ENCODE data around the gene GRIK3.
A peak's percentile ranks its signal among the peaks of the same experiment; 100 is the strongest.

GRIK3 gene

DNA sequence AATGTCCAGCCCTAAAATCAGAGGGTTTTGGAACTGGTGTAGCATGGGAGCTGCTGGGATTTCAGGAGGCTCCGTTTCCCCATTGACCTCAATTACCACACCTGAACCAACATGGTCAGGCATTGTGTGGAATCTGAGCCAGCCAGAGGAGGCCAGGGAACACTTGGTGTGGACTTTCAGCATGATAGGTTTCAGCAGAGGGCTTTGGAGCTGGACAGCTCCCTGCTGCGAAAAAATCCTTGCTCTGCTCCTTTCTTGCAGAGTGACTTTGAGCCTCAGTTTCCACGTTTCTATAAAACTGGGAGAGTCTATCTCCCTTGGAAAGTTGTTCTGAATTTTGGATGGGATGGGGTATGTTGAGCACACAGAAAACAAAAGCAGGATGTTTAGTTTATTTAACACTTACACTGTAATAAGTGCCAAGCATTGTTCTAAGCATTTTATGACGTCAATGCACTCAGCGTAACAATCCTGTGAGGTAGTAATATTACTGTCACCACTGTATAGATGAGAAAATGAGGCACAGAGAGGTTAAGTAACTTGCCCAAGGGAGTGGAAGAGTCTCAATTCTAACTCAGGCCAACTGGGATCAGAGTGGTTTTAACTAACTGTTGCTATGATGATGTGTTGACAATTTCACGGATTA, 168.0 kb downstream of the GRIK3 start:
- TF ChIP-seq, protein P1, sequence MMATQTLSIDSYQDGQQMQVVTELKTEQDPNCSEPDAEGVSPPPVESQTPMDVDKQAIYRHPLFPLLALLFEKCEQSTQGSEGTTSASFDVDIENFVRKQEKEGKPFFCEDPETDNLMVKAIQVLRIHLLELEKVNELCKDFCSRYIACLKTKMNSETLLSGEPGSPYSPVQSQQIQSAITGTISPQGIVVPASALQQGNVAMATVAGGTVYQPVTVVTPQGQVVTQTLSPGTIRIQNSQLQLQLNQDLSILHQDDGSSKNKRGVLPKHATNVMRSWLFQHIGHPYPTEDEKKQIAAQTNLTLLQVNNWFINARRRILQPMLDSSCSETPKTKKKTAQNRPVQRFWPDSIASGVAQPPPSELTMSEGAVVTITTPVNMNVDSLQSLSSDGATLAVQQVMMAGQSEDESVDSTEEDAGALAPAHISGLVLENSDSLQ (IDR thresholded peaks at IDR 0.05), result no peak
- TF ChIP-seq HDGF (IDR thresholded peaks at IDR 0.05; ENCODE audit: borderline replicate concordance) (no peak), ZNF384 (IDR thresholded peaks at IDR 0.05) (no peak), SUZ12 (IDR thresholded peaks at IDR 0.05) (no peak), SP1 (IDR thresholded peaks at IDR 0.05) (no peak), BHLHE40 (IDR thresholded peaks at IDR 0.05; ENCODE audit: borderline replicate concordance) (no peak), FOXM1 (IDR thresholded peaks at IDR 0.05; ENCODE audit: borderline replicate concordance) (no peak), LEF1 (IDR thresholded peaks at IDR 0.05; ENCODE audit: borderline replicate concordance) (no peak), CTBP1 (IDR thresholded peaks at IDR 0.05; ENCODE audit: borderline replicate concordance) (no peak), FOXA1 (IDR thresholded peaks at IDR 0.05) (no peak), NFRKB (IDR thresholded peaks at IDR 0.05) (no peak), FOXK2 (IDR thresholded peaks at IDR 0.05) (no peak), L3MBTL2 (conservative IDR thresholded peaks at IDR 0.05) (no peak), ARNT (IDR thresholded peaks at IDR 0.05) (no peak), TARDBP (IDR thresholded peaks at IDR 0.05) (no peak), ELF4 (IDR thresholded peaks at IDR 0.05) (no peak)
- ChIA-PET CTCF (no interaction called here), POLR2A (no interaction called here)
- no peak for DNase-seq (ENCODE audit: extremely low spot score)

- ChIA-PET POLR2A (no interaction called here), CTCF (interaction anchor here (1.6 kb wide), 1 partner anchor 9 kb away, joined by 7 read pairs; no protein-coding TSS in a partner anchor)
- no peak for DNase-seq (ENCODE audit: extremely low spot score)
- TF ChIP-seq ZNF384 (IDR thresholded peaks at IDR 0.05), result no peak
Observed at GRCh38 chr1:36865602-36865900, 168.8 kb downstream of the GRIK3 start.

- no peak for DNase-seq (ENCODE audit: extremely low spot score)
- POLR2A ChIA-PET, result no interaction called here
Observed at GRCh38 chr1:36864823-36865601, 169.3 kb downstream of the GRIK3 start.

GRCh38 chr1:36864182-36864822, 170.0 kb downstream of the GRIK3 start:
- TF ChIP-seq ZNF384 (IDR thresholded peaks at IDR 0.05) (no peak), TARDBP (IDR thresholded peaks at IDR 0.05) (no peak), CTBP1 (IDR thresholded peaks at IDR 0.05; ENCODE audit: borderline replicate concordance) (no peak), FOXM1 (IDR thresholded peaks at IDR 0.05; ENCODE audit: borderline replicate concordance) (no peak), L3MBTL2 (conservative IDR thresholded peaks at IDR 0.05) (no peak), FOXK2 (IDR thresholded peaks at IDR 0.05) (no peak), HDGF (IDR thresholded peaks at IDR 0.05; ENCODE audit: borderline replicate concordance) (no peak), NFRKB (IDR thresholded peaks at IDR 0.05) (no peak), FOXA1 (IDR thresholded peaks at IDR 0.05) (no peak), LEF1 (IDR thresholded peaks at IDR 0.05; ENCODE audit: borderline replicate concordance) (no peak), BHLHE40 (IDR thresholded peaks at IDR 0.05; ENCODE audit: borderline replicate concordance) (no peak), ELF4 (IDR thresholded peaks at IDR 0.05) (no peak), SUZ12 (IDR thresholded peaks at IDR 0.05) (no peak), ARNT (IDR thresholded peaks at IDR 0.05) (no peak), SP1 (IDR thresholded peaks at IDR 0.05) (no peak)
- TF ChIP-seq, protein P1 (IDR thresholded peaks at IDR 0.05), result no peak
- ChIA-PET POLR2A (interaction anchor here (1.0 kb wide), 1 partner anchor 20 kb away, joined by 3 read pairs; no protein-coding TSS in a partner anchor), CTCF (interaction anchor here (0.6 to 2.2 kb wide), 14 partner anchors 9 to 402 kb away, joined by 3 to 15 read pairs (median 4); no protein-coding TSS in a partner anchor)
- peak; percentile 61 for DNase-seq (ENCODE audit: extremely low spot score)

More at GRCh38 chr1:36864823-36865601, 169.3 kb downstream of the GRIK3 start:
- TF ChIP-seq FOXA1 (IDR thresholded peaks at IDR 0.05), result no peak
- TF ChIP-seq HDGF (IDR thresholded peaks at IDR 0.05; ENCODE audit: borderline replicate concordance), result no peak
- TF ChIP-seq, protein P1 (IDR thresholded peaks at IDR 0.05), result no peak
- no peak for TF ChIP-seq ZNF384 (IDR thresholded peaks at IDR 0.05)
- no peak for TF ChIP-seq TARDBP (IDR thresholded peaks at IDR 0.05)
- TF ChIP-seq LEF1 (IDR thresholded peaks at IDR 0.05; ENCODE audit: borderline replicate concordance), result no peak
- no peak for TF ChIP-seq CTBP1 (IDR thresholded peaks at IDR 0.05; ENCODE audit: borderline replicate concordance)
- no peak for TF ChIP-seq L3MBTL2 (conservative IDR thresholded peaks at IDR 0.05)
- no peak for TF ChIP-seq ARNT (IDR thresholded peaks at IDR 0.05)
- TF ChIP-seq SP1 (IDR thresholded peaks at IDR 0.05), result no peak
- TF ChIP-seq FOXK2 (IDR thresholded peaks at IDR 0.05), result no peak
- no peak for TF ChIP-seq NFRKB (IDR thresholded peaks at IDR 0.05)
- TF ChIP-seq FOXM1 (IDR thresholded peaks at IDR 0.05; ENCODE audit: borderline replicate concordance), result no peak
- CTCF ChIA-PET, result interaction anchor here (0.6 to 2.2 kb wide), 14 partner anchors 9 to 403 kb away, joined by 3 to 15 read pairs (median 4); no protein-coding TSS in a partner anchor

GRCh38 chr1:36863500-36863899, 170.8 kb downstream of the GRIK3 start:
- TF ChIP-seq FOXA1 (IDR thresholded peaks at IDR 0.05) (no peak), ZNF384 (IDR thresholded peaks at IDR 0.05) (no peak), SP1 (IDR thresholded peaks at IDR 0.05) (no peak), TARDBP (IDR thresholded peaks at IDR 0.05) (no peak), ELF4 (IDR thresholded peaks at IDR 0.05) (no peak)
- no peak for DNase-seq (ENCODE audit: extremely low spot score)
- ChIA-PET POLR2A (interaction anchor here (1.0 kb wide), 1 partner anchor 20 kb away, joined by 3 read pairs; no protein-coding TSS in a partner anchor), CTCF (interaction anchor here (0.5 to 2.2 kb wide), 8 partner anchors 8 to 348 kb away, joined by 3 to 15 read pairs (median 6); no protein-coding TSS in a partner anchor)

Data from HEK293T (cell line).